GM23338 (cell line): ENCODE data around the gene MOB2. TPM values are rescaled to one million over a fixed set of nuclear protein-coding genes. Genes with fewer than 3 reads are reported as not detected.

Experiments used
- ATAC-seq: fragments of 200-7000 bp; cut with Tn5 transposase; 3 replicates; pipeline ENCODE4 v1.9.1; 2020
- DNase-seq: peaks from one replicate; pipeline ENCODE4 v3.0.0-alpha.2; 2015; ENCODE audit warnings: low spot score
- H2AFZ ChIP-seq: fragments of 200-600 bp; sonication (generic); 2 replicates; pipeline ENCODE4 v1.8.0; 2016; ENCODE audit warnings: antibody characterized with exemption, mild to moderate bottlenecking, moderate library complexity
- H3F3A ChIP-seq: fragments of 200-600 bp; sonication (generic); replicated peaks from 2 replicates; pipeline ENCODE4 v1.8.0; 2017; ENCODE audit warnings: antibody characterized with exemption, mixed run types, low read depth
- H3K27ac ChIP-seq: fragments of 200-600 bp; sonication (generic); 2 replicates; pipeline ENCODE4 v1.6.1; 2016; ENCODE audit warnings: low read depth
- H3K27me3 ChIP-seq: fragments of 200-600 bp; sonication (generic); 2 replicates; pipeline ENCODE4 v1.8.0; 2016; ENCODE audit warnings: mild to moderate bottlenecking, mixed run types, moderate library complexity; ENCODE audit not compliant: insufficient read depth
- H3K36me3 ChIP-seq: fragments of 200-600 bp; sonication (generic); 2 replicates; pipeline ENCODE4 v1.8.0; 2016; ENCODE audit warnings: mild to moderate bottlenecking; ENCODE audit not compliant: insufficient read depth
- H3K4me1 ChIP-seq: fragments of 200-600 bp; sonication (generic); 2 replicates; pipeline ENCODE4 v1.8.0; 2016; ENCODE audit warnings: mild to moderate bottlenecking, moderate library complexity; ENCODE audit not compliant: insufficient read depth
- H3K4me2 ChIP-seq: fragments of 200-600 bp; sonication (generic); 2 replicates; pipeline ENCODE4 v1.7.1; 2017; ENCODE audit warnings: mixed run types
- H3K4me3 ChIP-seq: fragments of 200-600 bp; sonication (generic); 2 replicates; pipeline ENCODE4 v1.6.1; 2016; ENCODE audit warnings: mixed run types
- H3K79me2 ChIP-seq: fragments of 200-600 bp; sonication (generic); replicated peaks from 2 replicates; pipeline ENCODE4 v1.8.0; 2017; ENCODE audit warnings: mild to moderate bottlenecking; ENCODE audit not compliant: insufficient read depth
- H3K9me2 ChIP-seq: fragments of 200-600 bp; sonication (generic); 2 replicates; pipeline ENCODE4 v1.8.0; 2017; ENCODE audit not compliant: insufficient read depth
- H4K20me1 ChIP-seq: fragments of 200-600 bp; sonication (generic); replicated peaks from 2 replicates; pipeline ENCODE4 v1.8.0; 2017; ENCODE audit warnings: mild to moderate bottlenecking; ENCODE audit not compliant: insufficient read depth
- H3K27ac Mint-ChIP-seq: 2 replicates; pipeline ENCODE4 v1.8.0; 2020; ENCODE audit warnings: inconsistent platforms, mild to moderate bottlenecking, moderate library complexity, mixed read lengths
- H3K27me3 Mint-ChIP-seq: 3 replicates; pipeline ENCODE4 v1.8.0; 2022; ENCODE audit warnings: low read depth, mild to moderate bottlenecking, moderate library complexity, mixed read lengths, inconsistent platforms; ENCODE audit not compliant: insufficient read depth, poor library complexity
- H3K36me3 Mint-ChIP-seq: 3 replicates; pipeline ENCODE4 v1.8.0; 2021; ENCODE audit warnings: low read depth, mild to moderate bottlenecking, inconsistent platforms, moderate library complexity, mixed read lengths
- H3K4me1 Mint-ChIP-seq: 3 replicates; pipeline ENCODE4 v1.8.0; 2020; ENCODE audit warnings: mild to moderate bottlenecking, inconsistent platforms, mixed read lengths
- H3K4me3 Mint-ChIP-seq: 3 replicates; pipeline ENCODE4 v1.8.0; 2021; ENCODE audit warnings: moderate library complexity, mild to moderate bottlenecking, inconsistent platforms, mixed read lengths
- H3K9me3 Mint-ChIP-seq: 3 replicates; pipeline ENCODE4 v1.8.0; 2020; ENCODE audit warnings: moderate library complexity, mild to moderate bottlenecking, inconsistent platforms, mixed read lengths
- CREB1 ChIP-seq: fragments of 250-450 bp; sonication (Bioruptor Pico); IDR thresholded peaks from 2 replicates; pipeline ENCODE4 v1.5.0; 2020; ENCODE audit warnings: low read depth, mild to moderate bottlenecking, moderate library complexity
- CTCF ChIP-seq, 2 experiments: fragments of 200-600 bp in 1 of 2; sonication (generic) in 1 of 2; conservative IDR thresholded peaks; 2 replicates each; pipeline versions ENCODE4 v1.5.1 to v1.6.1; 2016 to 2017; ENCODE audit warnings: antibody characterized with exemption in 2 of 2, low read depth in 2 of 2, mild to moderate bottlenecking in 2 of 2, moderate library complexity in 1 of 2
- ETS1 ChIP-seq: IDR thresholded peaks from 2 replicates; pipeline ENCODE4 v1.6.1; 2016; ENCODE audit warnings: antibody characterized with exemption
- EZH2 ChIP-seq: fragments of 200-600 bp; sonication (generic); IDR thresholded peaks from one replicate; pipeline ENCODE4 v1.8.0; 2017; ENCODE audit warnings: antibody characterized with exemption, mild to moderate bottlenecking, low read depth; ENCODE audit not compliant: unreplicated experiment
- EZH2phosphoT487 ChIP-seq: fragments of 200-600 bp; sonication (generic); IDR thresholded peaks from one replicate; pipeline ENCODE4 v1.8.1; 2018; ENCODE audit warnings: antibody characterized with exemption; ENCODE audit not compliant: unreplicated experiment
- JUNB ChIP-seq: IDR thresholded peaks from one replicate; pipeline ENCODE4 v1.6.1; 2016; ENCODE audit warnings: antibody characterized with exemption; ENCODE audit not compliant: unreplicated experiment
- NANOG ChIP-seq: IDR thresholded peaks from 2 replicates; pipeline ENCODE4 v1.6.1; 2016; ENCODE audit warnings: antibody characterized with exemption, borderline replicate concordance
- POLR2AphosphoS5 ChIP-seq: IDR thresholded peaks from 2 replicates; pipeline ENCODE4 v1.6.1; 2016; ENCODE audit warnings: antibody characterized with exemption, low read depth
- REST ChIP-seq: IDR thresholded peaks from one replicate; pipeline ENCODE4 v1.6.1; 2018; ENCODE audit warnings: antibody characterized with exemption; ENCODE audit not compliant: unreplicated experiment
- STAT1 ChIP-seq: IDR thresholded peaks from one replicate; pipeline ENCODE4 v1.6.1; 2016; ENCODE audit warnings: antibody characterized with exemption; ENCODE audit not compliant: unreplicated experiment
- ZNF114 ChIP-seq: fragments of 250-450 bp; sonication (Bioruptor Pico); IDR thresholded peaks from 2 replicates; pipeline ENCODE4 v1.5.0; 2020; ENCODE audit warnings: mild to moderate bottlenecking, moderate library complexity
- ZNF331 ChIP-seq: fragments of 250-450 bp; sonication (Bioruptor Pico); IDR thresholded peaks from 2 replicates; pipeline ENCODE4 v1.5.0; 2020; ENCODE audit warnings: low read depth, mild to moderate bottlenecking, moderate library complexity
- ZNF462 ChIP-seq: fragments of 250-450 bp; sonication (Bioruptor Pico); IDR thresholded peaks from 2 replicates; pipeline ENCODE4 v1.5.0; 2020; ENCODE audit warnings: mild to moderate bottlenecking, moderate library complexity
- polyA plus RNA-seq: library from polyadenylated mRNA; unstranded; fragments of >200 nt; fragmentation: Nextera tagmentation; extraction: Ambion mirVana; gene quantifications from 2 replicates; pipeline ENCODE4 v1.2.1, GENCODE V29; 2016
- total RNA-seq: library from RNA; depleted of rRNA; stranded (reverse); fragments of >200 nt; shearing (Covaris generic); gene quantifications from 2 replicates; pipeline ENCODE4 v1.2.3, GENCODE V29; 2014

The MOB2 gene
- total and polyA plus RNA-seq, 2 experiments from 2014 or later: 10.1 to 19.7 TPM

GRCh38 chr11:1440496-1440895 is 46.1 kb downstream of the MOB2 start:
- Histone ChIP-seq H3K27ac (no peak overlapping the region), H3K79me2 (no peaks in the 10 kb centered on the region), H4K20me1 (no peaks in the 10 kb centered on the region; the same call in 1 of the 2 replicates), H3K27me3 (no peaks in the 10 kb centered on the region), H3K4me3 (no peak overlapping the region), H3K9me2 (no peaks in the 10 kb centered on the region), H3K4me2 (no peak overlapping the region), H2AFZ (no peak overlapping the region), H3K4me1 (no peaks in the 10 kb centered on the region), H3K36me3 (no peaks in the 10 kb centered on the region), H3F3A (no peaks in the 10 kb centered on the region)
- H3K36me3 Mint-ChIP-seq: no peaks in the 10 kb centered on the region; the same call in 1 of the 3 replicates
- H3K9me3 Mint-ChIP-seq: no peaks in the 10 kb centered on the region; the same call in 2 of the 3 replicates
- H3K27ac Mint-ChIP-seq: no peak overlapping the region
- no peak overlapping the region for H3K4me3 Mint-ChIP-seq
- DNase-seq (no peak), ATAC-seq (no peak)
- no peak for TF ChIP-seq CREB1
- TF ChIP-seq ZNF462: no peak
- no peak for TF ChIP-seq EZH2
- no peak for TF ChIP-seq ZNF331 (CRISPR knock-in tag)
- TF ChIP-seq POLR2AphosphoS5: no peak
- TF ChIP-seq JUNB: no peak
- no peak for TF ChIP-seq NANOG
- TF ChIP-seq ZNF114: no peak
- TF ChIP-seq REST: no peak
- TF ChIP-seq ETS1: no peak
- no peak for TF ChIP-seq STAT1
- TF ChIP-seq EZH2phosphoT487: no peak
- no peak for TF ChIP-seq CTCF (conservative IDR thresholded peaks at IDR 0.05; ENCODE audit: low read depth in 2 of 2)
- H3K4me1 Mint-ChIP-seq: no peaks in the 10 kb centered on the region; the same call in 2 of the 3 replicates
- peaks cover 5% of the 10 kb centered on the region for H3K27me3 Mint-ChIP-seq
